DLD1 (cell line): ENCODE measurements around the gene COMP.
"Not testable (repeated sequence)": the region's sequence is repeated elsewhere in the genome, so short reads cannot be mapped to it uniquely, and the experiment has no call there.

Experiments
- in situ Hi-C: cut with HindIII; loops from 2 replicates; pipeline ENCODE4 v1.10.0; 2017; ENCODE audit warnings: low sequenced_read_pairs

Gene COMP

DNA sequence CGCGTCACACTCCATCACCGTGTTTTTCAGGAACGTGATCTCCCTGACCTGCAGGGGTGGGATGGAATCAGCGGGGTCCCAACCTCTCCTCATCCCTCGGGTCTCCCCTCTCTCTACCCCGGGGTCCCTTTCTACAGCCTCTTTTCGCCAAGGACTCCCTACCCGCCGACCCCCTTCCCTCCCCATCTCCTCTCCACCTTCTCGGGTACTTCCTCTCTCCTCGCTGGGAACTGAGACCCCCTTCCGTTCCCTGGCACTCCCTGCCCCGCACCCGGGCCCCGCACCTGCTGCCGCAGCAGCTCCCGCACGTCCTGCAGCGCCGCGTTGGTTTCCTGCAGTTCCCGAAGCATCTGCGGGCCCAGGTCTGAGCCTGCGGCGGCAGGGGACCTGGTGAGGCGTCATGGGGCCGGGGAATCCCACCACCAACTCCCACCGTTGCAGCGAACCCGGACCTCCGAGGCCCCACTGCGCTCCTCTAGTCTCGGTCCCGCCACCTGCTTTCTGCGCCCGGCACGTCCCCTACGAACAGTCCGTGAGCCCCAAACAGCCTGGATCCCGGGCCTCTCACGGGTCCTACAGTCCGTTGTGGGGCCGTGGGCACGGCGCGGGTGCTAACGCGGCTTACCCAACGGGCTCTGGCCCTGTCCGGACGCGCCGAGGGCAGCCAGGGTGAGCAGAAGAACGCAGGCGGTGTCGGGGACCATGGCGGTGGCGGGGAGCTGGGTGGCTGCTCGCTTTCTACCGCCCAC, at the start of gene COMP:
COMP (minus strand) TSS at position 740 of the 749 bp plus-strand sequence; CDS start at position 704, 36 bp downstream.
- in situ Hi-C loops = no loop called here

DNA sequence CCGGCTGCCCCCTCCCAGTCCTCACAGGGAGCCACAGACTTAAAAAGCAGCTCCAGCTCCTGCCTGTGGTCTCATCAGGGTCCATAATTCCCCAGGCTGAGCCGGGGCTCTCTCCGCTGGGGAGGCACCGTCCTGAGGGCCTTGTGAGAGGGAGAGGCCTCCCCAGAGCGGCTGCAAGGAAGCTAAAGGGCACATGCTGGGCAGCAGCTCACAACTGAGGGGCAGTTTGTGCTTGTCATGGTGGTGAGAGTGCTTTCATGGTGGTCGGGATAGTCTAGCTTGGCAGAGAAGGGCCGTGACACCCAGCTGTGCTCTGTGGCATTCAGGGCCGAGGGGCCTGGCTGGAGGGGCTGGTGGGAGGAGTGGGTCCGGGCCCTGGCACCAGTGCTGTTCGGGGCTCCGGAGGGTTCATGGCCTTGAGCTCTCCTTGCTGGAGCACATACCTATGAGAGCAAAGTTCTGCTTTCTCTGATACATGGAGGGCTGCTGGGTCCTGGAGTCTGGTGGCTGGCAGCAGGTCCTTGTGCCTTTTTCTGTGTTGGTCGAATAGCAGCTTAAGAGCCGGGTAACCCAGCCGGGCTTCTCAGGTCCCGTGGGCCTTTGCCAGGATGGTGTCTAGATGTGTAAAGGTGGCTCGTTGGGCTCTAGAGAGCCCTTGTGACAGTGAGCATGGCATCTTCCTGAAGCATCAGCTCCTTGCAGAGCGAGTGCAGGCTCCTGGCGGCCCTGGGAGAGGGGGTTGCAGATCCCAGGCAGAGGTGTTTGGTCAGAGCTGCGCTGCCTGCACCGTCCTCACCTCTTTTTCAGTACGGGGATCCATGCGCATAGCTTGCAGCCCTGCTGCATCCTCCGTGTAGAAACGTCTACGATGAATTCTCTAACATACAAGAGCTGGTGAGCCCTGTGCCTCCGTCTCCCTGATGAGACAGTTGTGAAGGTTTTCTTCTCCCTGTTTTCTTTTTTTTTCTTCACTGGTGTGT, 49.5 kb upstream of the COMP start:
- in situ Hi-C loops = no loop called here

DNA sequence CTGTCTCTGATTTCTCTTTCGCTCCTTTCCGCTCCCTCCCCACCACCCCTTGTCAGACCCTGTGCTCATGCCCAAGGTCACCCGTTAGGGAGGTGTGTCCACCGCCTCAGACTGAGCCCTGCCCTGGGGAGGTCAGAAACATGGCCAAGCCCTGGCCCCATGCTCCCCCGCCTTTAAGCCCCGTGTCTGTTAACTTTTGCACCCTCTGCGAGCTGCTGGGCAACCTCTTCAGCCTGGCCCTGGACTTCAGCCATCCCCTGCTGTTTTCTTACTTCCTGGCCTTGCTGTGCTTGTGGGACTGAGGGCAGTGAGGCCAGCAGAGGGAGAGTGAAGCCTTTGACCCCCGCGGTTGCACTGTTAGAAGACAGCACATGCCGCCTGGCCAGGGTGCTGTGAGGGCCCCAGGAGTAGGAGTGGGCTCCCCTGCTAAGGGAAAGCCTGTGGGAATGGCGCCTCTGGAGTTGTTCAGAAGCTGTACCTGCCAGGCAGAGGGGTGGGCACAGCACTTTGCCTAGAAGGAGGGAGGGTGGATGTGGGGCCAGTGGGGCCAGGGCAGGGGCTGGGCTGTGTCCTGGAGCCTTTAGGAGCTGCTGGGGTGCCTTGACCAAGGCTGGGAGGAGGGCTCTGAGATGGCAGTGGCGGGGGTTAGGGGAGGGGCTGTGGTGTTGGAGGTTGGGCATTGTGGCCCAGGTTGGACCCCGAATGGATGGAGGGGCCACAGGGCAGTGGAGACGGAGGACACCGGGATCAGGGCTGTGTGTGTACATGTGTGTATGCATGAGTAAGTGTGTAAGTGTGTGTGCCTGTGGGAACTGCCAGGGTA, 48.6 kb upstream of the COMP start:
- in situ Hi-C loops = no loop called here

DNA sequence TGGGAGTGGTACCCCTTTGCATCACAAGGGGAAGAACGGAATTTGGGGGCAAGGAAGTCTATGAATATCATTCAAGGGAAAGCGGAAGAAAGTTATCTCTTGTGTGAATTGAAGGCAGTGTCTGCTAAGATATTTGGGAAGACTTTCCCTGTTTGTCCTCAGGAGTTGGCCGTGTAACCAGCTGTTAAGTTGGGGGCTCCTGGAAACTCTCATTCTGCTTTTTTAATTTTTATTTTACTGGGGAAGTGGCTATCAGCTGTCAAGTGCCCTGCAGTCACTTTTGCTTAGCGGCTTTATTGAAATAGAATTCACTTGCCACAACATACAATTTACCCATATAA, 43.5 kb upstream of the COMP start:
- in situ Hi-C loops = no loop called here

DNA sequence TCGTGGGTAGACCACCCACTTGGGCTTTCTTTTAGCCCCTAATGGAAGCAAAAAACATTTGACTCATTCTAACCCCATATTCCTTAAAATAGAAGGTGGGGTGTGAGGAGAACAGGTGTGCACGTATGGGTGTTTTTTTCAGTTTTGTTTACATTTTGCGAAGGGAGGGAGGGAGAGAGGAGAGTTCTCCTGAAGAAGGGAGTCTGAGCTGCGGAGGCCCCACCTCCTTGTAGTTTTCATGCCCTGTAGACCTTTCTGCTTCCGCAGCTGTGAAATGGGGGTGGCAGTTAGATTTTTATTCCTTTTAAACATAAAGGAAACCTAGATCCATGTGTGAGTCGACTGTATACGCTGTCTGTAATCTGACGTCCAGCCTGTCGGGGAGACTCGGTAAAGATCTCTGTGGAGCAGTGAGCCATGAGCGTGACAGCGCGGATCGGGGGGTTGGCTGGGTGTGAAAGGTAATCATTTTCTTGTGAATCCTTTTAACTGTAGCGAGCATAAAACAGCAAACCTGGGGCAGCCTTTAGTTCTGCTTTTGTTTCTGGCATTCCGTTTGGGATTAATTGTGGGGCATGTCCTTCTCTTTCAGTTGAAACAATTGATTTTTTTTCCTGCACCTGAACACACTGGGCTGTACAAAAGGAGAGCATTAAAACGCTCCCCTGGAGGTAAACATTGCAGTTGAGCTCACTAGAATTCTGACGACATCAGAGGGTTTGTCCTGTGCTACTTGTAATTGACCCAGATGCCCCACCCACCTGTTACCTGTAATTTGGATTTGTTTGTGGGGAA, 42.9 kb upstream of the COMP start:
- in situ Hi-C loops = no loop called here

DNA sequence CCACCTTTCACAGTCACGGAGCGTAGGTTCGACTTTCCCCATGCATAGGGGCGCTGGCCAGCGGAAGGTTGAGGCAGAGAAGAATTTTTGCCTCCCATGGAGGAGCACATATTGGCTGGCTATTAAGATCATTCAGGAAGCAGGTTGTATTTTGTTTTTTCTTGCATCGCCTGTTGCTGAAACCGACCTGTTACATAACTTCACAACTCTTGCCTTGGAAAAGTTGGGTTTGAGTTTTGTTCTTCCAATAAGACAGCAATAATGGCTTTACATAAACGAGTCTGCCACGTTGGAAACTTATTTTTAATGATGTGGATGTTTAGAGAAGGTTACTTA, 42.0 kb upstream of the COMP start:
- in situ Hi-C loops = no loop called here

DNA sequence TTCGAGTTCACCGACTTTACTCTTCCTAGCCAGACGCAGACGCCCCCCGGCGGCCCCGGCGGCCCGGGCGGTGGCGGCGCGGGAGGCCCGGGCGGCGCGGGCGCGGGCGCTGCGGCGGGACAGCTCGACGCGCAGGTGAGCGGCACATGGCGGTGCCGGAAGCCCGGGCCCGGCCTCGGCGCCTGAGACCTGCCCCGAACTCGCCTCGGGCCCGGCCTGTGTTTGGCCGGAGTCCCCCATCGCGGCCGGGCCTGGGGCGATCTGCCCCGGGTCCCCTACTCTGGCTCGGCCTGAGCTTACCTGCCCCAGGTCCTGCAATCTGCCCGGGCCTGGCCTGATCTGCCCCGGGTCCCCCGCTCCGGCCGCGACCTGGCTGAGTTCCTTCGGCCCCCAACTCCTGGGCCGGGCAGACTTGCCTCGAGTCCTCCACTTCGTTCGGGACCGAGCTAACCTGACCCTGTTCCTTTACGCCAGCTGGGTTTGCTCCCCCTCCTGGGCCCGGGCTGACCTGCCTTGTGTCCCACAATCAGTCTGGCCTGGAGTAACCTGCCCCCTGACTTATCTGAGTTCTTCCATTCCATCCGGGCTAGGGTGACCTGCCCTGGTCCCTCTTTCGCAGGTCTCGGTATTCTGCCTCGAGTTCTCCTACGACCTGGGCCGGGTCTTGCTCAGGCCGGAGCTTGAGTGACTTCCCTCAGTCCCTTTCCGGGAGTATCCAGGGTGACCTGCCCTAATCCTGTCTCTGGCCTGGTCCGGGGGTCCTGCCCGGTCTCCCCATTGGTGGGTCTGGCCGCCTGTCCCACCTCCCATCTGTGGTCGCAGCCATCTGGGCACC, 41.4 kb upstream of the COMP start:
- in situ Hi-C loops = no loop called here

DNA sequence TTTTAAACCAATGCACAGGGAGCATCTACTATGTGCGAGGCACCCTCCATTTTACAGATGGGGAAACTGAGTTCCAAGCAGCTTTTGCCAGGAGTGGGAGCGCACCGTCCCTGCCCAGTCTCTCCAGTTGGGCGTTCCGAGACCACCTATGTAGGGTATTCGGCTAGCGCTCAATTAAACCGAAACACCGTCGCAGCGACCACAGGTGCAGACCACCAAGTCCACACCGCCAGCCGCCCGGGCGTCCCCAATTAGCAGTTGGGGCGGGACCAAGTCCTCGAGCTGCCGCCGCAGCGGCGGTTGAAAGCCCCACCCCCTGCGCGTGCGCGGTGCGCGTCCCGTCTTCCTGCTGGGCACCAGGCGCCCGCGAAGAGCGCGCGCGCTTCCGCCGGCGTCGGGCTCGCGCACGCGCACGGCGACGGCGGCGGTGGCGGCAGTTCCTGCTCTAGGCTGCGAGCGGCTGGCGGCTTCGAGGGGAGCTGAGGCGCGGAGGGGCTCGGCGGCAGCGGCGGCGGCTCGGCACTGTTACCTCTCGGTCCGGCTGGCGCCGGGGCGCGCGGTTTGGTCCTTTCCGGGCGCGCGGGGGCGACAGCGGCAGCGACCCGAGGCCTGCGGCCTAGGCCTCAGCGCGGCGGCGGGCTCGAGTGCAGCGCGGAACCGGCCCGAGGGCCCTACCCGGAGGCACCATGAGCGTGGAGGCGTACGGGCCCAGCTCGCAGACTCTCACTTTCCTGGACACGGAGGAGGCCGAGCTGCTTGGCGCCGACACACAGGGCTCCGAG, 40.6 kb upstream of the COMP start, which contains the start of gene UPF1:
UPF1 (plus strand) TSS at position 436 of the 782 bp plus-strand sequence; CDS start at position 687, 251 bp downstream.
- in situ Hi-C loops = no loop called here

DNA sequence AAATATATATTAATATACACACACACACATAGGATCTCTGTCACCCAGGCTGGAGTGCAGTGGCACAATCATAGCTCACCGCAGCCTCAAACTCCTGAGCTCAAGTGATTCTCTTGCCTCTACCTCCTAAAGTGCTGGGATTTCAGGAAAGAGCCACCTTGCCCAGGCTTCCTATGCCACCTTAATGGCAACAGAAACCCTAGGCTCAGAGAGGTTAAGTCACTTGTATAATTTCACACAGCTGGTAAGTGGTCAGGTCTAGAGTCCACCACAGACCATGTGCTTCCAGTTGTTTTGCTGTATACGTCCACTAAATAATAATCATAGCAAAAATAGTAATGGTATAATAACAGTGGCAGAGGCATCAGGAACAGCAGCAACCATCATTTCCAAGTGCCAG, 39.4 kb upstream of the COMP start:
- in situ Hi-C loops = no loop called here

DNA sequence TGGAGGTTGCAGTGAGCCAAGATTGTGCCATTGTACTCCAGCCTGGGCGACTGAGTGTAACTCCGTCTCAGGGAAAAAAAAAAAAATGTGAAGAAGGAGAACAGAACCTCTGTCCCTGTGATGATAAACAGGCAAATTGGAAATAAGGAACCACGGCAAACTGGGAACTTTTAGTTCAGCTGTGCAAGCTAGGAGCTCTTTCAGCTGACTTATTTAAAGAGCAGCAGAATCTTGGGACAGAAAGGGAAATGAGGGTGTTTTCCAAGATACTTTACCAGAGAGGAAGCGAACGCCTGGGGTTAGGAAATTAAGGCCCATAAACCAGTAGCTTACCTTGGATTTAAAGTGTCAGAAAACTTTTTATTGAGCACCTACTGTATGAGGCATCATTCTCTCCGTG, 37.7 kb upstream of the COMP start:
- in situ Hi-C loops = no loop called here

DNA sequence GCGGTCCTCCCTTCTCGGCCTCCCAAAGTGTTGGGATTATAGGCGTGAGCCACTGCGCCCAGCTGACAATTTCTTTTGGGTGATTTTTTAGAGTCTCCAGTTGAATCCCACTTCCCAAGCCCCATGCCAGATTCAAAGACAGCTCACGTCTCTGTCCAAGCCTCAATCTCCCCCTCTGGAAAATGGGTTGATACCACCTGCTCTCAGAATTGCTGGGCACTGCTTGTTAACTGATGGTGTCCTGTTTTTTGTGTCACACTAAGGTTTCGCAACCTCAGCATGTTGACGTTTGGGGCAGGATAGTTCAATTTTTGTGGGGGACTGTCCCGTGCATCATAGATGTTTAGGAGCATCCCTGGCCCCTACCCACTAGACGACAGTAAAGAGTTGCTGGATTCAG, 26.5 kb upstream of the COMP start:
- in situ Hi-C loops = no loop called here

DNA sequence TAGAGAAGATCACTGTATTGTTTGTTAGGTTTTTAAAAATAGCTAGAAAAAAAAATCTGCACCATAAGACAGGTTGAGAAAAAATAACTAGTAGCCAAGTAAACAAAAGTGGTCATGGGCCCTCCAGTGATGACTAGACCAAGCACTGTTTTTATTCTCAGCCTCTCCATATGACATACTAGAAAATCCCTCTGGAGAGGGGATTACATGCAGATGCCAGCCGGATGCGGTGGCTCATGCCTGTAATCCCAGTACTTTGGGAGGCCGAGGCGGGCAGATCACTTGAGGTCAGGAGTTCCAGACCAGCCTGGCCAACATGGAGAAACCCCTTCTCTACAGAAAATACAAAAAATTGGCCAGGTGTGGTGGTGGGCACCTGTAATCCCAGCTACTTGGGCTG, 25.5 kb upstream of the COMP start:
- in situ Hi-C loops = not testable (repeated sequence)

DNA sequence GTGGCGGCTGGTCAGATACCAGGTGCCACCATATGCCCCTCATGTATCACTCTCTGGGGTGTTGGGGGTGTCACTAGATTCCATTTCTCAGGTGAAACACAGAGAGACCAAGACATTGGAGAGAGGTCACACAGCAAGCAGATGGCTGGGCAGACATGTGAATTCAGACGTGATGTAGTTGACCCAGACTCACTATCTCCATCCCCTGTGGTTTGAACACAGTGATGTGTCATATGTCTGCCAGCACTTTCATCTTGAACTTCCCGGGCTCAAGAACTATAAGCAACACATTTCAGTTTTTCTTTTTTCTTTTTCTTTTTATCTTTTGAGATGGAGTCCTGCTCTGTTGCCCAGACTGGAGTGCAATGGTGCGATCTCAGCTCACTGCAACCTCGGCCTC, 24.6 kb upstream of the COMP start:
- in situ Hi-C loops = no loop called here

DNA sequence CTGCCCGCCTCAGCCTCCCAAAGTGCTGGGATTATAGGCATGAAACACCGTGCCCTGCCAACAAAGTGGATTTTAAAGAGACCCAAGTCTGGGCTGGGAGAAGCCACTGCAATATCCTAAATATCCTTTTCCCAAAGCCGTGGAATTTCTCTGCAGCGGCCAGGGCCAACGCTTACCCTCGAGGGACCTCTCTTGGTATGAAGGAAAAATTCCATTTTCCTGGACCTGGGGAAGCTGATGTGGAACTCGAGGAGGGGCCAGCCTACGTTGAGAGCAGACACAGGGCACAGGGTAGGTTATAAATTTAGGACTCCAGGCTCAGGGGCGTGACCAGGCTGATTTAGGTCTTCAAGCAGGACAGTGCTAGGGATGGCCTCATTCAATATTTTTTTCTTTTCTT, 23.0 kb upstream of the COMP start:
- in situ Hi-C loops = no loop called here

DNA sequence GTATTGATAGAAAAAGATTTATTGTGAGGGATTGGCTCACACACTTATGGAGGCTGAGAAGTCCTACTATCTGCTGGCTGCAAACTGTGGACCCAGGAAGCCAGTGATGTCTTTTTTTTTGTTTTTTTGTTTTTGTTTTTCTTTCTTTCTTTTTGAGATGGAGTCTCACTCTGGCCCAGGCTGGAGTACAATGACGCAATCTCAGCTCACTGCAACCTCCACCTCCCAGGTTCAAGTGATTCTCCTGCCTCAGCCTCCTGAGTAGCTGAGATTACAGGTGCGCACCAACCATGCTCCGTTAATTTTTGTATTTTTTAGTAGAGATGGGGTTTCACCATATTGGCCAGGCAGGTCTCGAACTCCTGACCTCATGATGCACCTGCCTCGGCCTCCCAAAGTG, 20.5 kb upstream of the COMP start:
- in situ Hi-C loops = not testable (repeated sequence)

DNA sequence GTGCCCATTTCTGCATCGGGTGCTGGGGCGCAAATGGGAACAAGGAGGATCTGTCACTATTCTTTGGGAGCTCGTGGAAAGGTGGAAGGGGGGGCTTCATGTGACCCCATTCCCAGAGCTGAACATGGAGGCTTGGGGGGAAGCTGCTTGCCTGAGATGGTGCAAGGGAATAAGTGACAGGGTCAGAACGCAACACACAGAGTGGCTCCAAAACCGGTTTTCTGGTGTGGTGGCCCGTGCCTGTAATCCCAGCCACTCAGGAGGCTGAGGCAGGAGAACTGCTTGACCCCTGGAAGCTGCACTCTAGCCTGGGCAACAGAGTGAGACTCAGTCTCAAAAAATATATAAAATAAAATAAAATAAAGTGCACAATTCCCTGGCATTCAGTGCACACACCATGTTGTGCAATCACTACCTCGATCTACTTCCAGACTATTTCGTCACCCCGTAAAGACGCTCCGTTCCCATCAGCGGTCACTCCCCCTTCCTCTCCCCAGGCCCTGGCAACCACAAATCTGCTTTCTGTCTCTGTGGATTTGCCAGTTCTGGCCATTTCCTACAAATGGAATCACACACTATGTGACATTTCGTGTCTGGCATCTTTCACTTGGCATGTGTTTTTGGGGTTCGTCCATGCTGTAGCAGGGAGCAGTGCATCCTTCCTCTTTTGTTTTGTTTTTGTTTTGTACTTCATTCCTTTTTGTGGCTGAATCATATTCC, 18.2 kb upstream of the COMP start:
- in situ Hi-C loops = no loop called here

DNA sequence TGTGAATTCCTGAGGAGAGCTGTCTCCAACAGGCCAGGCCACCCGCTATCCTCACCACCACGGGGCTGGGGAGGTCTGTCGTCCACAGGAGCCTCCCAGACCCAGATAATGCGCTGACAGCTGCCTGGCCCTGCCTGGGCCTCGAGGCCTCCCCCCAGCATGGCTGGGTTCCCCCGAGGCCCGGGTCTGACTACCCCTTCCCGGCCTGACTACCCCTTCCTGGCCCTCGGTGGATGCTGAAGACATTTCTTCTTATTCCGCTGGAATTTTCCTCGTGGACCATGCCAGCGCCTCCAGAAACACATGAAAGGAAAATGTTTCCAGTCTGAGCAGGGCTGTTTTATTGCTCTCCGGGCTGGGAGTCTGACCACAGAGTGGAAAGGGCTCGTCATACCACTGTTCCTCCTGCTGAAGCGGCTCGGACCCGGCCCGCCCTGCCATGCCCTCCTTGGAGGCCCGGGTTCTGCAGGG, 16.8 kb upstream of the COMP start:
- in situ Hi-C loops = no loop called here

DNA sequence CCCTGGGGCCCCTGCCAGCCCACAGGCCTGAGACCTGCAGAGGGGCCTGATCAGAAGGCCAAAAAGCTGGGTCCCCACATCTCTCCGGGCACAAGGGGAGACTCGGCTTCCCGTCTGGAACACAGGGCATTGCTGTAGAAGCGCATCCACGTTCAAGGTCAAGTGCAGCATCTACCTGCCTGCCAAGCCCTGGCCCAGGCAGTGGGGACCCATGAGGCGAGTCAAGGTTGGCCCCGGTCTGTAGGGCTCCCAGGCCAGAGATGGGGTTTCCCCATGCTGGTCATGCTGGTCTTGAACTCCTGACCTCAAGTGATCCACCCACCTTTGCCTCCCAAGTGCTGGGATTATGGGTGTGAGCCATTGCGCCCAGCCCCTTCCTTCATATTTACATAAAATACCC, 13.5 kb upstream of the COMP start:
- in situ Hi-C loops = no loop called here
